HG03103 (cell line): Measurements from ENCODE around the gene ARL5A.
"Not testable (repeated sequence)": the region's sequence is repeated elsewhere in the genome, so short reads cannot be mapped to it uniquely, and the experiment has no call there.

Experiments
- ATAC-seq: cut with Tn5 transposase; IDR thresholded peaks from one replicate; pipeline ENCODE4 v1.9.1; 2021; ENCODE audit warnings: low read depth; ENCODE audit not compliant: unreplicated experiment

ARL5A gene

DNA sequence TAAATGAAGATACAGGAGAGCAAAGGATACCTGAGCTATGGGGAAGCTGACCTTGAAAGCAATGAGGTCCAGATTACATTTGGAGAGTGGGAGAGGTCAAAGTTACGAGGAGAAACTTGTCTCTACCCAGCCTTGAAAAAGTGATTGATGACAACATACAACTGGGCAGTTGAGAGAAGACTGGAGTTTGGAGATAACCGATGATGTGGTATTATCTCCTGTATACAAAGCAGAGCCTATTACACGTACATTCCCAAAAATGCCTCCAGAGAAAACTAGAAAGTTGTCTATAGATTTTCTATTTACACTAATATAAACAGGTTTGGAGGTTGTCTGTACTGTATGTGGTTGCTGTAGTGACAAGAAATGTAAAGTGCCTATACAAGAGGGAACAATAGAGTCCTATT, 28.3 kb downstream of the ARL5A start:
- no peak for ATAC-seq

DNA sequence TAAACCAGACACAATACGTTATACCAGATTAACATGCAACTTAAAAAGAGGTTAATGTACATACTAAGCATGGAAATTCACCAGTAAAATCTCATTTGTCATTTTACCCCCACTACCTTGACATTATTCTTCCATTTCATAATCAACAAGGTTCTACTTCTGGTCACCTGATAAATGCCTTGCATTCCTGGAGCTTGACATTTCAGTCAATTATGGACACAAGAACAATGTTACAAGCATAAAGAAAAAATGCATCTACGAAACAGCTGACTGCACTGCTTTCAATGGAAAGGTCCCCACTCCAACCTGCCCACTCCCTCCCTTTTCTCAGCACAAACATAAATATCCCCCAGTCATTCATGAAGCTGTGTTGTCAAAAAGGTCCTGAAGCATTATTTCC, 31.4 kb downstream of the ARL5A start:
- no peak for ATAC-seq

DNA sequence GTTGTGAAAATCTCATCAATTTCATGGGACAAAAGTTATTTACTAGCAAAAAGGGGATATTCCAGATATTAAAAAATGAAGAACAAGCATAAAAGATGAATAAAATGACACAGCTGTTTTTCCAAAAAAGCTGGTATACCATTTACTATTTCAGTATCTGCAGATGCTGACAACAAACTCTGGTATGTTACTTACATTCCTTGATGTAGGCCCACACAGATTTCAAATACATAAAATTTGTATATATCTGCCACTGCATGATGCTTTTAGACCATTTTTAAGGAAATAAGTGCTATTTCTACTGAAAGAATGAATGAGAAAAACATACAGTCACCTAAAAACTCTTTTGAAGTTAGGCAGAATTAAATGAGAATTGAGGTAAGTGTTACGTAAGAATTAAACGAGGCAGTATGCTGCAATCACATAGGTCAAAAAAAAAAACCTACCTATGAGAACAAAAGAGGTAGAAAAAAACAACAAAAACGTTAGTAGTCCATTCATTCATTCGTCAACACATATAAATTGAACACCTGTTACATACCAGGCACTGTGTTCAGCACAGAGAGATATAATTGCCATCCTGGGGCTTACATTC, 32.5 kb downstream of the ARL5A start:
- no peak for ATAC-seq

DNA sequence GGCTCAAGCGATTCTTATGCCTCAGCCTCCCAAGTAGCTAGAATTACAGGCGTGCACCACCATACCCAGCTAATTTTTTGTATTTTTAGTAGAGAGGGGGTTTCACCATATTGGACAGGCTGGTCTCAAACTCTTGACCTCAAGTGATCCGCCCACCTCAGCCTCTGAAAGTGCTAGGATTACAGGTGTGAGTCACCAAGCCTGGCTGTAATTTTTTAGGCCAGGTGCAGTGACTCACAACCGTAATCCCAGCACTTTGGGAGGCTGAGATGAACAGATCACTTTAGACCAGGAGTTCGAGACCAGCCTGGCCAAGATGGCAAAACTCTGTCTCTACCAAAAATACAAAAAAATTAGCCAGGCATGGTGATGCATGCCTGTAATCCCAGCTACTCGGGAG, 33.8 kb downstream of the ARL5A start:
- not testable (repeated sequence) for ATAC-seq

DNA sequence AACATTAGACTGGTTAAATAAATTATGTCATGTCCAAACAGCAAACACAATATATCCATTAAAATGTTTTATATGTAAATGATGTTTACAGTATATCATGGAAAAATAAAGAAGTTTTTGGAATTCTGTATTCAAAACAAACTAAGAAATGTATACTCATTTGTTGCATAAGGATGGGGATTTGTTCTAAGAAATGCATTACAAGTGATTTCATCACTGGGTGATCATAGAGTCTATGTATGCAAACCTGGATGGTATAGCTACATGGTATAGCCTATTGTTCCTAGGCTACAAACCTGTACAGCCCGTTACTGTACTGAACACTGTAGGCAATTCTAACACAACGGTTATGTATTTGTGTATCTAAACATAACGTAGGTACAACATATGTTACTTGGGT, 35.1 kb downstream of the ARL5A start:
- ATAC-seq: no peak

DNA sequence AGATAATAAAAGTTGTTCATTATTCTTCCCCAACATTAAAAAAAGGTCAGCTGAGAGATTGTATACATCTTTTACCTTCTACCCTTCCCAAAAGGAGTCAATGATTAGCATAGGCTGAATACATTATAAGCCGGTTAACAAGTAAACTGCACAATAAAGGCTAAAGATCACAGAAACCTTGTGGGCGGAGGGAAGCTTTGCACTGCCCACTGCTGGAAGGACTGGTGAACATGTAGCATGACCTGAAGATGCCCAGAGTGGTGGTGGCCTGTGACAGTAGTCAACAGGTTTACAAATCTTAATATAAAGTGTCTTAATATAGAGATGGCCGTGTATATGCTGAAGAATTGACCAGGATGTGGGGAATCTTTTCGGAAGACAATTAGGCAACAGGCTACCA, 35.6 kb downstream of the ARL5A start:
- ATAC-seq: no peak

DNA sequence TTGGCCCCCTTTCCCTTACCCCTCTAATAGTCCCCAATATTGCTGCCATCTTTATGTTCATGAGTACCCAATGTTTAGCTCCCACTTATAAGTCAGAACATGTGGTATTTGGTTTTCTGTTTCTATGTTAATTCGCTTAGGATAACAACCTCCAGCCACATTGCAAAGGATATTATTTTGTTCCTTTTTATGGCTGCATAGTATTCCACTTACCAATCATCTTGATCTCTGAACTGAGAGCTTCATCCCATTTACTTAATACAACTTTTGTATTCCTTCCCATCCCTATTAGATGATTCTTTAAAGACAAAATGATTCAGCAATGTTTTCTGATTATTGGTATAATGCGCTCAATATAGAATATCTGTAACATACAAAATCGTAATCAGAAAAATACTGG, 36.7 kb downstream of the ARL5A start:
- ATAC-seq: no peak

DNA sequence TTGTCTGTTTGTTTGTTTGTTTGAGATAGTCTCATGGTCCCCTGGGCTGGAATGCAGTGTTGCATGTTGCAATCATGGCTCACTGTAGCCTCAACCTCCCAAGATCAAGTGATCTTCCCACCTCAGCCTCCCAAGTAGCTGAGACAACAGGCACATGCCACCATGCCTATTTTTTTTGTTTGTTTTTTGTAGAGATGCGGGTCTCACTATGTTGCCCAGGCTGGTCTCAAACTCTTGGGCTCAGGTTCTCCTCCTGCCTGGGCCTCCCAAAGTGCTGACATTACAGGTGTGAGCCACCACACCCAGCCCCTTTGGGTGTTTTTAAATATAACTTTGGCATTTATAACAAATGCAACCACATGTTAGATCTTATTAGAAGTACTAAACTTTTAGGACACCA, 37.5 kb downstream of the ARL5A start:
- no peak for ATAC-seq

DNA sequence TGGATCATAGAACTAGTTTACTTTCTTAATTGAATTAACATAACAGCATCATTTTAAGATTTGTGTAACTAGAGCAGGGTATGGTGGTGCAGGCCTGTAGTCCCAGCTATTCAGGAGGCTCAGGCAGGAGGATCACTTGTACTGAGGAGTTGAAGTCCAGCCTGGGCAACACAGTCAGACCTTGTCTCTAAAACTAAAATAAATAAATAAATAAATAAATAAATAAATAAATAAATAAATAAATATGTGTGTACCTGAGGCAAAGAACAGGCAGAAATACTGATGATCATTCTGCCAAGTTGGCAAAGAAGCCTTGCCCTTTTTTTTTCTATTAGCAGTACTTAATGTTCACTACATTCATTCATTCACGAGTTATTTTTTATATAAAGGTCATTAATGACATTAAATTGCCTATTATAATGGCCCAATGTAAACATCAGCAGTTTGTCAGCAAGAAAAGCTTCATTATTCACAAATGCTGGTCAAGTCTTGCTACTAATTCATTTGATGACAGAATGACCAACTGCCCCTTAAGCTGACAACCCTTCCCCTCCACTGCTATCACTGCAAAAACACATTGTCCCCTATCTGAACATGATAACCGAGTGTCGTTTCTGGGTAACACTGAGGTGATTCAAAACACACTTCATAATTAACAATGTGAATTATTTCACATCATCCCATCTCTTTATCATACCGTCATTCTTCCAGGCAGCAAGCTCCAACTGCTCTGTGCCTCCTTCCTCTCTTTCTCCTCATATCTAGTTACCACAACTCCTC, 39.0 kb downstream of the ARL5A start:
- no peak for ATAC-seq

DNA sequence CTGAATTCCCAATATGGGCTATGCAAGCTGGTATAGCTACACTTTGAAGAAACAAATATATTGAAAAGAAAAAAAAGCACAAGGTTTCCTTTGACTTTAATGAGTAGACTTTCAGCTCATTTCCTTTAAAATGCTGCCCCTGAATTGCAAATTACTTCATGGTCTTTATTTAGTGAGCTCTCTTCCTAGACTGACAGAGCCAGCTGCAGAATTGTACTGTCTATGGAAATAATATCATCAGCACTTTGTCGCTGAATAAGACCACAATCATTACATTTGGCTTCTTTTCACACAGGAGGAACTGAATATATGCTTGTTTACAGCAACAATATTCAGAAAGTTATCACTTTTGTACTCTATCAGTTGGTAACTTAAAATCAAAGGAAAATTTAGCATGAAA, 41.7 kb downstream of the ARL5A start:
- no peak for ATAC-seq

DNA sequence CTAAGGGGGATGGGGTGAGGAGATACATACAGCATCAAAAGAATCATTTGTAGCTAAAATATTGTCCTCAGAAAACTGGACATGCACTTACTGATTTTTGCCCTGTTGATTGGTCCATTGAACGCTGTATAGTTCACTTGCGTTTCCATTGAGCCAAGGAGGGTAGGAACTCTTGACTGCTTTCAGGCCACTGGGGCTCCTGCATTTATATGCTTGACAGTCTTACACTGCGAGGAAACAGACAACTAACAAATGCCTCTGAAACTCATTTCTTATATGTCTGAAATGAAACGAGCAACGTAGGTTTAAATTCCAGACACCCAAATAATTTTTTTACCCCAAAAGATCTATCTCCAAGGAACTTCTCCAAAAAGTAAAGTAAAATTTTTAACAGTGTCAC, 42.1 kb downstream of the ARL5A start:
- ATAC-seq: no peak

DNA sequence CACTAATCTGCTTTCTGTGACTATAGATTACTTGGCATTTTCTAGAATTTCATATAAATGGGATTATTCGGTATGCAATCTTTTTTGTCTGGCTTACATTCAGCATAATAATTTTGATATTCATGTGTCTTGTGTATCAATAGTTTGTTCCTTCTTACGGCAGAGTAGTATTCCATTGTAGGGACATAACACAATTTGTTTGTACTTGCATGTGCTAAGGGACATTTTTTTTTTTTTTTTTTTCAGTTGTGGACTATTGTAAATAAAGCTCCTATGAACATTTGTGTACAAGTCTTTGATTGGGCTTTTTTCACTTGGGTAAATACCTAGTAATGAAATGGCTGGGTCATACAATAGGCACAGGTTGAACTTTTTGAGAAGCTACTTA, 45.1 kb downstream of the ARL5A start:
- no peak for ATAC-seq

DNA sequence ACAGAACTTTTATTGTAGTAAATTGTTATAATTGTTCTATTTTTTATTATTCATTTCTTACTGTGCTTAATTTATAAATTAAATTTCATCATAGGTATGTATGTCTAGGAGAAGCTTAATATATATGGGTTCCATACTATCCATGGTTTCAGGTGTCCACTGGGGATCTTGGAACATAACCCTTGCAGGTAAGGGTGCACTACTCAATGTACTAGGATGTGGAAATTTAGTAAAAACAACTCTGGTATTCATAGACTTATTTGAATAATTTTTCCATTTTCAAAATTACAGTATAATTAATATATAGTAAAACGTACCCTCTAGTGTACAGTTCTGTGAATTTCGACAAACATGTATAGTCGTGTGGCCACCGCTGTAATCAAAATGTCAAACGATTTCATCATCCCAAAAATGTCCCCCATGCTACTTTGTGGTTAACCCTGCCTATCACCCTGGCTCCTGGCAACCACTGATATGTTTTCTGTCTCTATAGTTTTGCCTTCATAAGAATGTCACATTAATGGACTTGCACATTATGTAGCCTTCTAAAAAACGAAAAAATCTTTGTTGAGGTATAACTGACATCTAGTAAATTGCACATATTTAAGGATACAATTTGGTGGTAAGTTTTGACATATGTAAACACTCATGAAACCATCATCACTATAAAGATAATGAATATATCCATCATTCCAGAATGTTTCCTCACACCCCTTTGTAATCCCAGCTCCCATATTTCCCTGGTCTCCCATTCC, 45.7 kb downstream of the ARL5A start:
- no peak for ATAC-seq

DNA sequence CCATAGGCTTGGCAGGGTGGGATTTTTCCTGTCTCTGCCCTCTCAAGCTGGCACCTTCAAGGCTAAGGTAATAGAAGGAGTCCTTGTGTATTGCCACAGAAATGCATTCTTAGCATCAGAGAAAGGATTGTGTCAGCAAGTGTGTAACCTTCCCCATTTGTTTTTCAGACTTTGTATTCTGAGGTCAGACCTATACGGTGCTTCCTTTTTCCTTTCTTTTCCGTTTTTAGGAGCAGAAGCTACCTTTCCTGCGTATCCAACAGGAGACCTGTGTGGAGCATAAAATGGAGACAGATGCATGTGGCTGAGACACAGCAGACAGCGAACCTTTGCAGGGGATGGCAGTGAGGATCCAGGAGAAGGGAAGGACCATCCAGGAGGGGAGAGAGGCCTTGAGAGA, 46.6 kb downstream of the ARL5A start:
- no peak for ATAC-seq

DNA sequence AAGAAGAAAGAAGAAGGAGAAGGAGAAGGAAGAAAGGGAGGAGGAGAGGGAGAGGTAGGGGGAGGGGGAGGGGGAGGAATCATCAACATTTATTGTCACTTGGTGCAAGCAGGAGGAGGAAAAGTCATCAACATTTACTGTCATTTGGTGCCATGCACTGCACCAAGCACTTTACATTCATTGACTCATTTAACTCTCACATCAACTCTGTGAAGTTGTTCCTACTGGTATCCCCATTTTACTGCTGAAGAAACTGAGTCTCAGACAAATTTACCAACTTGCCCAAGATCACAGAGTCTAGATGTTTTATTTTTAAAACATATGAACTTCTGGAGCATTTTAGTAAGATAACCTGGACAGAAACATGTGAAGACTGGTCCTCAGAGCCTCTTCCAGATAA, 47.3 kb downstream of the ARL5A start:
- ATAC-seq: no peak

DNA sequence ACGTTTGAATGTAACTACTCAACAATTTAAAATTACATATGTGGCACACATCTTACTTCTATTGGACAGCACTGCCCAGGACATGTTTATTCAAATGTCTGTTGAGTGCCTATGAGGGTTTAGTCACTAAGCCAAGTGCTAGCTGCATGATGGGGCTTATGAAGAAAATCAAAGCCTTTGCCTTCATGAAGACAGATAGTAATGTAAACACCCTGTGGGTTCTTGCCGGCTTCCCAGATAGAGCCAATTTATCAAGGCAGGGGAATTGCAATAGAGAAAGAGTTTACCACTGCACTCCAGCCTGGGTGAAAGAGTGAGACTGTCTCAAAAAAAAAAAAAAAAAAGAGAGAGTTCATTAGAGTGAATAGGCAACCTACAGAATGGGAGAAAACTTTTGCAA, 50.3 kb downstream of the ARL5A start:
- ATAC-seq: no peak

DNA sequence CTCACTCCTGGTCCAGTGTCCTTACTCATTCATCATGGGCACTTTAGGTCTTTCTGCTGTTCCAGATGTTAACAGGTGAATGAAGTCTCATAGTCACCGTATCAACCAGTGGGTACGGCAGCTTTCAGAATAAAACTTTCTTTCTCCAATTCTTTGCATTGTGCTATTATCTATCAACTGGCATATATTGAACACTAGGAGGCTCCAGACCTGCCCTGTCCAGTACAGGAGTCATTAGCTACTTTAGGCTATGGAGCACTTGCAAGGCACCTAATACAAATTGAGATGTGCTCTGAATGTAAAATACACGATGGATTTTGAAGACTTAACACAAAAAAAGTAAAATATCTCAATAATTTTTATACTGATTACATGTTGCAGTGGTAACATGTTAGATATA, 50.7 kb downstream of the ARL5A start:
- ATAC-seq: no peak

DNA sequence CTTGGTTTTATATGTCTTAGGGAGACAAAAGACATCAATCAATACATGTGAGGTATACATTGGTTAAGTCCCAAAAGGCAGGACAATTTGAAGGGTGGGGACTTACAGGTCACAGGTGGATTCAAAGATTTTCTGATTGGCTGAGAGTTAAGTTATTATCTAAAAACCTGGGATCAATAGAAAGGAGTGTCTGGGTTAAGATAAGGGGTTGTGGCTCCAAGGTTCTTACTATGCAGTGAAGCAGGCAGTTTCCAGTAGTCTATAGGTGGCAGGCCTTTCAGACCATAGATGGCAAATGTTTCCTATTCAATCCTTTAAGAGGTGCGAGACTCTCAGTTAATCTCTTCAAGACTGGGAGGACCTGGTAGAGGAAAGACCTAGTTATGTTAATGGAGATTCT, 51.9 kb downstream of the ARL5A start:
- no peak for ATAC-seq

DNA sequence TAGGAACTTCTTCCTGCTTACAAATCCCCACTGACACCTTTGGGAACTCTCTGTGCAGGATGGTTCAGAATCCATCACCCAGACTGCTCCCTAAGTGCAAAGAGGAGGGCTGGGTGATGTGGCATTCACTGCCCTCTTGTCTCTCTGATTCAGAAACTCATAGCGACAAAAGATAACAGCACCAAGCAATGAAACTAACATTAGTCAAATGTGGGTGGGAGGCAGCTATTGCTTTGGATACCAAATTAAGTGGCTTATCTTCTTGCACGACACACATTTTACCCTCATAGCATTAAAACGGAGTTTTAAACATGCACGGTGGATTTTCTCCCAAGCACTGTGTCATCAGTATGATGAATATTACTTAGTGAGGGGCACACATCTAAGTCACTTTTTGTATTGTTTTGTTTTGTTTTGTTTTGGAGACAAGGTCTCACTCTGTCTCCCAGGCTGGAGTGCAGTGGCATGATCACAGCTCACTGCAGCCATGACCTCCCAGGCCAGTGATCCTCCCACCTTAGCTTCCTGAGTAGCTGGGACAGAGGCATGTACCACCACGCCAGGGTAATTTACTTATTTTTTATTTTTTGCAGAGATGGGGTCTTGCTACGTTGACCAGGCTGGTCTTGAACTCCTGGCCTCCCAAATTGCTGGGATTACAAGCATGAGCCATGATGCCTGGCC, 53.0 kb downstream of the ARL5A start:
- ATAC-seq: no peak

DNA sequence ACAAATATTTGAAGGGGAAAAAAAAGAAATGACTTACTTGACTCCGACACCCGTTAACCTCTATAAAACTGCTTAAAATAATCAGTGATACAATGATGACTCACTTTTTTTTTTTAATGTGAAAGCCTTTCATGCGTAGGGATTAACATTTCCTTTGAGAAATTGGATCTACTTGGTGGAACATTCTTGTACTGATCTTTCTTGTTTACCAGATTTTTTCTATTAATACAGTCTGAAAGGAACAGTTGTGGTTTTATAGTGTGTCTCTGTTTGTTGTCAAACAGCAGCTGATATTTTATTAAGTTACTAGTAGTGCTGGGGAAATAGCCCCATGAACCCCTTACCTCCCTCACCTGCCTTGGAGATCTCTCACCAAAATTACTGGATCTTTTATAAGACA, 53.7 kb downstream of the ARL5A start:
- no peak for ATAC-seq

DNA sequence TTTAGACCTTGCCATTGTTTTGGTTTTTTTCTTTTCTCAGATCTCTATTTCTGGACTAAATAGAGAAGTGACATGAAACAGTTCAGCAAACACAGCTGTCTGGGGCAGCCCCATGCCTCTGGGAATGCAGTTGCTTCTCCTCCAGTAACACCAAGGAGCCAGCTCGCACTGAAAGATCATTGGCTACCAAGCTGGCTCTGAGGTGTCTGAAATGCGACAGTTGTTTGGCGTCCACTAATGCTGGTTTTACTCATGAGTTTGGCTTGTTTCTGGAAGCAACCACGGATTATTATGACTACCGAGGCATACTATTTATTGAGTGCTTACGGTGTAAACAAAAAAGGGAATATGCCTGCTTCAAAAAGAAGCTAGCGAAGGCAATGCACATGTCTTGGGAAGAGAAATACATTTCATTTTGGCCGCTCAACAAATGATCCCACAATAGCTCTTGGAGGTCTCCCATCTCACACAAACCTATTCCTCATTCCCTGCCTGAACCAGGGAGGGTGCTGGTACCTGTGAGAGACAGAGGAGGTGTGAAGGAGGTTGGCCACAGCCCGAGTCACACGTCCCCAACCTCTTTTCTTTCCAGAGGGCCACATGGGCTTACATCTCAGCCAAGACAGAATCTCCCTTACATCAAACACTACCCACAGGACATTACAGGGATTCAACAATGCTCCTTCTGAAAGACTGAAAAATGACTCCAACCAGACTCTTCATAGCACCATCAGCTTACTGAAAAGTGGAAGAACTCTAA, 56.4 kb downstream of the ARL5A start:
- ATAC-seq: peak; percentile 91
